IPS-15b (cell line): Measurements from ENCODE around the gene MYOT.

Experiments
- H3K27me3 ChIP-seq: one replicate; pipeline ENCODE4 v1.6.1; 2013; ENCODE audit warnings: low read length; ENCODE audit not compliant: control insufficient read depth, insufficient read depth
- H3K36me3 ChIP-seq: one replicate; pipeline ENCODE4 v1.6.1; 2013; ENCODE audit warnings: low read length; ENCODE audit not compliant: control insufficient read depth, insufficient read depth
- H3K4me1 ChIP-seq: one replicate; pipeline ENCODE4 v1.6.1; 2013; ENCODE audit warnings: mild to moderate bottlenecking, low read length; ENCODE audit not compliant: control insufficient read depth, insufficient read depth
- H3K4me3 ChIP-seq: one replicate; pipeline ENCODE4 v1.5.1; 2013; ENCODE audit warnings: low read depth, low read length
- H3K9ac ChIP-seq: one replicate; pipeline ENCODE4 v1.6.1; 2013; ENCODE audit warnings: low read depth, mild to moderate bottlenecking, low read length
- H3K9me3 ChIP-seq: one replicate; pipeline ENCODE4 v1.6.1; 2013; ENCODE audit warnings: mild to moderate bottlenecking, low read length; ENCODE audit not compliant: control insufficient read depth, insufficient read depth

MYOT gene

GRCh38 chr5:137887831-137888230, 20.2 kb downstream of the MYOT start:
- Histone ChIP-seq H3K4me3 (no peak overlapping the region), H3K4me1 (no peaks in the 10 kb centered on the region), H3K9ac (no peak overlapping the region), H3K27me3 (no peaks in the 10 kb centered on the region), H3K9me3 (no peaks in the 10 kb centered on the region), H3K36me3 (no peaks in the 10 kb centered on the region)

GRCh38 chr5:137888466-137888862, 20.8 kb downstream of the MYOT start:
- Histone ChIP-seq H3K4me3 (peak overlapping the region; percentile 83), H3K36me3 (no peaks in the 10 kb centered on the region), H3K27me3 (no peaks in the 10 kb centered on the region), H3K9ac (peak overlapping the region; percentile 73), H3K4me1 (no peaks in the 10 kb centered on the region), H3K9me3 (no peaks in the 10 kb centered on the region)

DNA sequence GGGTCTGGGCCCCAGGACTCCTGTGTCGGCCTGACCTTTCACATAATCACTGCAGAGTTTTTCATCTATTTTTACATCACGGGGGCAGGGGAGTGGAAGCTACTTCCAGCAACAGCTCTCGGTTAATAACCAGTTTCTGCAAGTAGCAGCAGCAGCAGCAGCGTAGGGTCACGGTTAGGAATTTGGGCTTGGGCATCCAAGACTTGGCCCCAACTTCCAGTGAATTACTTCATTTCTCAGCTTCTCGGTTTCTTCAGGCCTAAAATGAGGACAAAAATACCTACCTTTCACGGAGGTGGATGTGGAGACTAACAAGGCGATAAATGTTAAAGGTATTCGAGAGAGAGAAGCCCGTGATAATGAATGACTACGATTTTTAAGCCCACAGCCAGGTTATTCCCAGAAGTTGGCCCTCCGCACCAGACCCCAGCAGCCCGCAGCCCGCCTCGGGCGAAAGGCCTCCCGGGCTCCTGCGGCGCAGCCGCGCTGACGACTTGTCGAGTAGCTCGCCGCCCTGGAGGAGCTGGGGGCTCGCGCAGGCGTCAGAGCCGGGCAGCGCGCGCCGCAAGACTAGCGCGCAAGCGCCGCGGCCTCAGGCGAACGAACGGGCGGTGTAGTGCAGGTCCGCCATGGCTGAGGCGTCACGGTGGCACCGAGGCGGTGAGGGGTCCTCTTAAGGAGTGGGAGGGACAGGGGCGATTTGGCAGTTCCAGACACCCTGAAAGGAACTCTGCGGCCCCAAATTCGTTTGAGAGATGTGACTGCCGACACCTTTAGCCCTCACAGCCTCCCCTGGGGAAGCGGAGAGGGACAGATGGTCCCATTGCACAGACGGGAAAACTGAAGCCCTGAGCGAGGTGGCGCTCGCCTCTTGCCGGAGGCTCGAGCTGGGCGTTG, 21.5 kb downstream of the MYOT start, which contains the start of gene PKD2L2:
Gene PKD2L2, plus strand, starts transcription at position 595 of the 897 bp plus-strand sequence. Its CDS starts 35 bp downstream, at position 630.
- Histone ChIP-seq H3K36me3 (no peaks in the 10 kb centered on the region), H3K4me3 (peak within 1 kb of the TSS; percentile 83), H3K27me3 (no peaks in the 10 kb centered on the region), H3K4me1 (no peaks in the 10 kb centered on the region), H3K9ac (peak within 1 kb of the TSS; percentile 73), H3K9me3 (no peaks in the 10 kb centered on the region)

DNA sequence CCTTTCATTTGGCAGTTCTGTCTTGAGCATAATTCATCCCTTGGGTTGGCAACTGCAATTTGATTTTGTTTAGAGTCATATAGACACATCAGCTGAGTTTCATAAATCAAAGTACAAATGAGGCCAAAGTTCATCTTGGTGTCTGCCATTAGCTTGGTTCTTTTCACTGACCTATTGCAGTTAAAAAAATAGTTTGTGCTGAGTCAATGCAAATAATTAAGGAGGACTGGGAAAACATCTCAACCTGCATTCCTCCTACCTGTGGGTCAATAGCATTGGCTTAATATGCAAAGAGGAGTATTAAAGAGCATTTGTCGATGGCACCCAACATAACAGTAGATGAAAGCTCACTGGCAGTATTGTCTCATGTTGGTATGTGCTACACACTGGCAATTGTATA, 23.2 kb downstream of the MYOT start:
- Histone ChIP-seq H3K4me3 (no peak overlapping the region), H3K27me3 (no peaks in the 10 kb centered on the region), H3K9ac (no peak overlapping the region), H3K9me3 (no peaks in the 10 kb centered on the region), H3K4me1 (no peaks in the 10 kb centered on the region), H3K36me3 (no peaks in the 10 kb centered on the region)

GRCh38 chr5:137891849-137892248, 24.2 kb downstream of the MYOT start:
- H3K4me3 ChIP-seq: no peak overlapping the region
- no peaks in the 10 kb centered on the region for H3K4me1 ChIP-seq
- no peaks in the 10 kb centered on the region for H3K9me3 ChIP-seq
- no peak overlapping the region for H3K9ac ChIP-seq
- H3K27me3 ChIP-seq: no peaks in the 10 kb centered on the region
- no peaks in the 10 kb centered on the region for H3K36me3 ChIP-seq

DNA sequence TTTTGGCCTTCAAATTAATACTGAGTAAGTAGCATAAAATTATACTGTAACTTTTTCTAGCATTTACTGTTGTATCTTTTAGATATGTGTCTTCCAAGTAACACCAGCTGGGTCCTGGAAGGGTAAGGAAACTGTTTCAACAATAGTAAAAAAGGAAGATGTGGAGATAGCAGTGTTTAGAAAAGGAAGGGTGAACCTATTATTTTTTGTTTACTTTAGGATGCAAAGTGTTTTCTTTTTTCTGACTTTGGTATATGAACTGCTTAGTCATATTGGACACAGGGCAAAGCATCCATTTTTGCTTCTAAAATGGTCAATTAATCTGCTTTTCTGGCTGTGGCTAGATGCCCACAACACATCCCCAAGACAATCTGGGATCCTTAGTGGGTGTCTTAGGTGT, 26.9 kb downstream of the MYOT start:
- Histone ChIP-seq H3K36me3 (no peaks in the 10 kb centered on the region), H3K4me1 (no peaks in the 10 kb centered on the region), H3K9me3 (no peaks in the 10 kb centered on the region)

DNA sequence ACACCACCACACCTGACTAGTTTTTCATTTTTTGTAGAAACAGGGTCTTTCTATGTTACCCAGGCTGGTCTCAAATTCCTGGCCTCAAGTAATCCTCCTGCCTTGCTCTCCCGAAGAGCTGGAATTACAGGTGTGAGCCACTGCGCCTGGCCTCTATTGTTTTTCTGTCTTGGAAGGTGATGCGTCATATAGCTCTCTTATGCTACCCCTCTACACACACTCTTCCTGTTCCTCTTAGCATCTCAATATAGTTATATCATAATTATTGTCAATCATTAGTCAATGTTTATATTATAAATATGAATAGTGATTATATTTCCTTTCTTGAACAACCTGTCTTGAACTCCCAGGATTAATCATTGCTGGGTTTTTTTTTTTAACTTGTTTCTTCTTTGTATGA, 28.9 kb downstream of the MYOT start:
- Histone ChIP-seq H3K9ac (no peak overlapping the region), H3K36me3 (no peaks in the 10 kb centered on the region), H3K4me3 (no peak overlapping the region), H3K27me3 (no peaks in the 10 kb centered on the region), H3K9me3 (no peaks in the 10 kb centered on the region), H3K4me1 (no peaks in the 10 kb centered on the region)

More for the DNA sequence above, 26.9 kb downstream of the MYOT start:
- Histone ChIP-seq H3K4me3 (no peak overlapping the region), H3K9ac (no peak overlapping the region), H3K27me3 (no peaks in the 10 kb centered on the region)

DNA sequence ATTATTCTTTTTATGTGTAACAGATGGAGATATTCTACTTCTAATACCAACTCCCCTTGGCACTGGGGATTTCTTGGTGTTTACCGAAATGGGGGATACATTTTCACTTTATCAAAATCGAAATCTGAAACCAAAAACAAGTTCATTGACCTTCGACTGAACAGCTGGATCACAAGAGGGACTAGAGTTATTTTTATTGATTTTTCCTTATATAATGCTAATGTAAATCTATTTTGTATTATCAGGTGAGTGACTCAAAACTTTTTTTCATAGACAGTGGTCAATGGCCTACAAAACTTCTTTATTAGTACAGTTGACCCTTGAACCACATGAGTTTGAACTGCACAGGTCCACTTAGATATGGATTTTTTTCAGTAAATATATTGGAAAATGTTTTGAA, 31.8 kb downstream of the MYOT start:
- Histone ChIP-seq H3K9me3 (no peaks in the 10 kb centered on the region), H3K4me1 (no peaks in the 10 kb centered on the region), H3K27me3 (no peaks in the 10 kb centered on the region), H3K4me3 (no peak overlapping the region), H3K9ac (no peak overlapping the region), H3K36me3 (no peaks in the 10 kb centered on the region)

DNA sequence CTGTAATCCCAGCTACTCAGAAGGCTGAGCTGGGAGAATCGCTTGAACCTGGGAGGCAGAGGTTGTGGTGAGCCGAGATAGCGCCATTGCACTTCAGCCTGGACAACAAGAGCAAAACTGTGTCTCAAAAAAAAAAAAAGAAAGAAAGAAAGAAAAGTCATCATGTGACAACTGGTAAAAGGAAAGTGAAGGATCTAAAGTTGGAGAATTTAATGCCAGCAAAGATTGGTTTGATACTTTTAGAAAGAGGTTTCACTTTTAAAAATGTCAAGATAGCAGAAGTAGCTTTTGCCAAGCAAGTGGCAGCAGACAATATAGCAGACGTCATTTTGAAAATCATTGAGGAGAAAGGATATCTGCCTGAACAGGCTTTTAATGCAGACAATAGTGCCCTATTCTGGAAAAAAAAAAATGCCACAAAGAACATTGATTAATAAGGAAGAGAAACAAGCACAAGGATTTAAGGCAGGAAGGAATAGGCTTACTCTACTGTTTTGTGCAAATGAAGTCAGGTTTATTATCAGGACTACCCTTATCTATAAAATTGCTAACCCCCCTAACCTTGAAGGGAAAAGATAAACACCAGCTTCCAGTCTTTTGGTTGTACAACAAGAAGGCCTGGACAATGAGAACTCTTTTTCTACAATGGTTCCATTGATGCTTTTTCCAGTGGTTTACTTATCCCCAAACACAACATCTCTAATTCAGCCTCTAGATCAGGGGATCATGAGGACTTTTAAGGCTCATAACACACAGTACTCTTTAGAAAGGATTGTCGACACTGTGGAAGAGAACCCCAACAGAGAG, 33.6 kb downstream of the MYOT start:
- Histone ChIP-seq H3K9me3 (no peaks in the 10 kb centered on the region), H3K36me3 (no peaks in the 10 kb centered on the region), H3K9ac (no peak overlapping the region), H3K4me1 (no peaks in the 10 kb centered on the region), H3K27me3 (no peaks in the 10 kb centered on the region), H3K4me3 (no peak overlapping the region)

DNA sequence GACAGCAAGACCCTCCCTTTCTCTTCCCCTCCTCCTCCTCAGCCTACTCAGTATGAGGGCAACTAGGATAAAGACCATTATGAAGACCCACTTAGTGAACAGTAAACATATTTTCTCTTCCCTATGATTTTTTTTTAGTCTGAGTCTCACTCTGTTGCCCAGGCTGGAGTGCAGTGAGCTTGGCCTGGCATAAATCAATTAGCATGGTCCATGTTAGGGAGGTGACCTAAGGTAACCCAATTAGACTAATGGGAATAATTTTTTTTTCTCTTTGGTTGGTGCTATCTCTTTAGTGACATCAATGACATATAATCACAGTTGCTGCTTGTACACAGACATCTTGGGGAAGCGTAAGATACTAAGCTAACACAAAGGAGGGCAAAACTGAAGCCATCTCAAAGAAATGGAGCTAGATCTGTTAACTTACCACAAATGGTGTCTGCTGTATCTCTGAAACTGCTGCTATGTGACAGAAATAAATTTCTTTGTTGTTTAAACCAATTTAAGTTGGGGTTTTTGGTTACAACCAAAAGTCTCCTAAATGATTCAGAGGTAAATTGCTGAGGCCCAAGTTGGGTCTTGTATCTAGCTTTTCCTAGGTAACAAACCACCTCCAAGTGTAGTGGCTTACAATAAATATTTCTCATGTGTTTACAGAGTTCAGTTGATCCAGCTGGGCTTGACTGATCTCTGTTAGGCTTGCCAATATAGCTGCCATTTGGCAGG, 34.9 kb downstream of the MYOT start:
- no peaks in the 10 kb centered on the region for H3K4me1 ChIP-seq
- no peak overlapping the region for H3K9ac ChIP-seq
- H3K4me3 ChIP-seq: no peak overlapping the region
- H3K9me3 ChIP-seq: no peaks in the 10 kb centered on the region
- no peaks in the 10 kb centered on the region for H3K27me3 ChIP-seq
- no peaks in the 10 kb centered on the region for H3K36me3 ChIP-seq

- Histone ChIP-seq H3K4me1 (no peaks in the 10 kb centered on the region), H3K36me3 (no peaks in the 10 kb centered on the region), H3K4me3 (no peak overlapping the region), H3K27me3 (no peaks in the 10 kb centered on the region), H3K9me3 (no peaks in the 10 kb centered on the region), H3K9ac (no peak overlapping the region)
Measured at GRCh38 chr5:137914758-137915157, 47.1 kb downstream of the MYOT start.
